KMS-11 (cell line): ENCODE measurements around the gene CPA2.
"Not testable (repeated sequence)": the region's sequence is repeated elsewhere in the genome, so short reads cannot be mapped to it uniquely, and the experiment has no call there.

Source experiments
- H2AFZ ChIP-seq: fragments of 200-600 bp; sonication (generic); 2 replicates; pipeline ENCODE4 v1.6.1; 2016; ENCODE audit warnings: antibody characterized with exemption, mixed run types, low read depth
- H3K27ac ChIP-seq: fragments of 200-600 bp; sonication (generic); 2 replicates; pipeline ENCODE4 v1.6.1; 2016; ENCODE audit warnings: mild to moderate bottlenecking, mixed run types
- H3K27me3 ChIP-seq: fragments of 200-600 bp; sonication (generic); 2 replicates; pipeline ENCODE4 v1.6.1; 2017; ENCODE audit warnings: mild to moderate bottlenecking, low read depth, mixed run types, moderate library complexity; ENCODE audit not compliant: insufficient read depth
- H3K36me3 ChIP-seq: fragments of 200-600 bp; sonication (generic); 2 replicates; pipeline ENCODE4 v1.6.1; 2017; ENCODE audit warnings: mild to moderate bottlenecking, mixed run types; ENCODE audit not compliant: insufficient read depth
- H3K4me1 ChIP-seq: fragments of 200-600 bp; sonication (generic); 2 replicates; pipeline ENCODE4 v1.6.1; 2016; ENCODE audit warnings: mild to moderate bottlenecking, low read depth, mixed run types; ENCODE audit not compliant: poor library complexity, severe bottlenecking
- H3K4me2 ChIP-seq: fragments of 200-600 bp; sonication (generic); 2 replicates; pipeline ENCODE4 v1.7.0; 2016; ENCODE audit warnings: mild to moderate bottlenecking, mixed run types
- H3K4me3 ChIP-seq: fragments of 200-600 bp; sonication (generic); IDR thresholded peaks from 2 replicates; pipeline ENCODE4 v1.6.1; 2017; ENCODE audit warnings: low read depth, low read length, mixed read lengths; ENCODE audit not compliant: insufficient read depth
- H3K79me2 ChIP-seq: fragments of 200-600 bp; sonication (generic); 2 replicates; pipeline ENCODE4 v1.6.1; 2016; ENCODE audit warnings: low read depth, mixed run types; ENCODE audit not compliant: insufficient read depth
- H3K9ac ChIP-seq: fragments of 200-600 bp; sonication (generic); 2 replicates; pipeline ENCODE4 v1.6.1; 2016; ENCODE audit warnings: mild to moderate bottlenecking, mixed run types
- H4K20me1 ChIP-seq: fragments of 200-600 bp; sonication (generic); 2 replicates; pipeline ENCODE4 v1.6.1; 2016; ENCODE audit warnings: mild to moderate bottlenecking, mixed run types; ENCODE audit not compliant: insufficient read depth
- CTCF ChIP-seq: fragments of 200-600 bp; sonication (generic); conservative IDR thresholded peaks from 2 replicates; pipeline ENCODE4 v1.6.1; 2017; ENCODE audit warnings: low read depth, mild to moderate bottlenecking, antibody characterized with exemption, low read length, moderate library complexity, mixed read lengths

The CPA2 gene

GRCh38 chr7:130314305-130314704 lies 47.6 kb downstream of the CPA2 start:
- no peaks in the 10 kb centered on the region for H3K79me2 ChIP-seq
- H4K20me1 ChIP-seq: no peaks in the 10 kb centered on the region
- no peak overlapping the region for H2AFZ ChIP-seq
- no peak overlapping the region for H3K4me2 ChIP-seq
- no peak overlapping the region for H3K9ac ChIP-seq
- no peak for TF ChIP-seq CTCF
- no peaks in the 10 kb centered on the region for H3K4me1 ChIP-seq
- no peak overlapping the region for H3K4me3 ChIP-seq
- no peaks in the 10 kb centered on the region for H3K27me3 ChIP-seq
- H3K36me3 ChIP-seq: no peaks in the 10 kb centered on the region
- no peak overlapping the region for H3K27ac ChIP-seq

GRCh38 chr7:130319541-130319940 lies 52.9 kb downstream of the CPA2 start:
- Histone ChIP-seq H3K36me3 (no peaks in the 10 kb centered on the region), H3K79me2 (no peaks in the 10 kb centered on the region), H3K4me1 (no peaks in the 10 kb centered on the region), H3K27ac (no peak overlapping the region), H3K9ac (no peak overlapping the region), H4K20me1 (no peaks in the 10 kb centered on the region), H2AFZ (no peak overlapping the region), H3K4me3 (no peak overlapping the region), H3K4me2 (no peak overlapping the region), H3K27me3 (no peaks in the 10 kb centered on the region)
- no peak for TF ChIP-seq CTCF

GRCh38 chr7:130321542-130322229 lies 55.0 kb downstream of the CPA2 start:
- H3K36me3 ChIP-seq, H2AFZ ChIP-seq, H3K9ac ChIP-seq, H3K79me2 ChIP-seq, H3K27ac ChIP-seq, H3K4me3 ChIP-seq, H3K4me2 ChIP-seq, H3K4me1 ChIP-seq, H4K20me1 ChIP-seq, H3K27me3 ChIP-seq: not testable (repeated sequence)

- no peak for TF ChIP-seq CTCF
Observed at GRCh38 chr7:130322615-130323014, 56.0 kb downstream of the CPA2 start.

GRCh38 chr7:130324306-130324943 lies 57.8 kb downstream of the CPA2 start:
- Histone ChIP-seq H3K36me3 (no peaks in the 10 kb centered on the region), H3K27me3 (no peaks in the 10 kb centered on the region), H3K4me3 (no peak overlapping the region), H3K79me2 (no peaks in the 10 kb centered on the region), H3K4me2 (no peak overlapping the region), H3K4me1 (no peaks in the 10 kb centered on the region), H3K27ac (no peak overlapping the region), H2AFZ (no peak overlapping the region), H3K9ac (no peak overlapping the region), H4K20me1 (no peaks in the 10 kb centered on the region)
- TF ChIP-seq CTCF: no peak

More at GRCh38 chr7:130322615-130323014, 56.0 kb downstream of the CPA2 start:
- Histone ChIP-seq H3K4me2 (no peak overlapping the region), H3K4me3 (no peak overlapping the region), H2AFZ (no peak overlapping the region), H3K9ac (no peak overlapping the region), H3K79me2 (no peaks in the 10 kb centered on the region), H3K4me1 (no peaks in the 10 kb centered on the region), H3K36me3 (no peaks in the 10 kb centered on the region), H3K27me3 (no peaks in the 10 kb centered on the region), H4K20me1 (no peaks in the 10 kb centered on the region), H3K27ac (no peak overlapping the region)
